GM12801 (cell line): ENCODE measurements around the gene C22orf39.

Experiments
- CTCF ChIP-seq: IDR thresholded peaks from one replicate; pipeline ENCODE4 v1.5.1; 2011; ENCODE audit warnings: control low read depth; ENCODE audit not compliant: insufficient read length; ENCODE audit errors: extremely low read depth

Gene C22orf39

GRCh38 chr22:19406281-19406811, 41.2 kb downstream of the C22orf39 start:
- TF ChIP-seq CTCF: no peak

- no peak for TF ChIP-seq CTCF
Observed at GRCh38 chr22:19405652-19406051, 41.9 kb downstream of the C22orf39 start.

- no peak for TF ChIP-seq CTCF
Observed at GRCh38 chr22:19405133-19405532, 42.4 kb downstream of the C22orf39 start.

GRCh38 chr22:19404676-19405075, 42.8 kb downstream of the C22orf39 start:
- no peak for TF ChIP-seq CTCF

- no peak for TF ChIP-seq CTCF
Observed at GRCh38 chr22:19402642-19403191, 44.8 kb downstream of the C22orf39 start.

- no peak for TF ChIP-seq CTCF
Observed at GRCh38 chr22:19401483-19401882, 46.0 kb downstream of the C22orf39 start.

- TF ChIP-seq CTCF: no peak
Observed at GRCh38 chr22:19400881-19401280, 46.6 kb downstream of the C22orf39 start.
